H1 (cell line): ENCODE results near the gene CCDC13. TPM values are rescaled to one million over a fixed set of nuclear protein-coding genes. Genes with fewer than 3 reads are reported as not detected.

ENCODE experiments used
- CTCF ChIA-PET: fragments of 300-600 bp; sonication (Branson Sonifier 250); formaldehyde crosslinking; loops from one replicate; lab custom pipeline; 2021; ENCODE audit not compliant: partially characterized antibody; lab: Charles Lee
- POLR2A ChIA-PET: fragments of 300-600 bp; sonication (Branson Sonifier 250); formaldehyde crosslinking; loops from one replicate; lab custom pipeline; 2021; ENCODE audit warnings: inconsistent platforms; ENCODE audit not compliant: partially characterized antibody; lab: Charles Lee
- DNase-seq, 2 experiments: peaks; one replicate each; pipeline versions ENCODE4 v3.0.0 to v3.0.0-alpha.2; 2010 to 2022; ENCODE audit warnings: low spot score in 2 of 2, low read depth in 1 of 2, mixed read lengths in 1 of 2
- FAIRE-seq: peaks from 2 replicates; lab custom pipeline; 2011; peaks lifted over from hg19 to GRCh38; lab: Jason Lieb, UNC
- H2AFZ ChIP-seq: 2 replicates; pipeline ENCODE4 v1.8.1; 2012; ENCODE audit warnings: low read length, inconsistent platforms
- H2AK5ac ChIP-seq: 2 replicates; pipeline ENCODE4 v1.6.1; 2013; ENCODE audit warnings: low read depth, low read length
- H2BK120ac ChIP-seq: replicated peaks from 2 replicates; pipeline ENCODE3; 2013; ENCODE audit warnings: low read depth, low read length, inconsistent platforms
- H2BK12ac ChIP-seq: 2 replicates; pipeline ENCODE4 v1.6.1; 2013; ENCODE audit warnings: low read depth, low read length
- H2BK15ac ChIP-seq: 2 replicates; pipeline ENCODE4 v1.6.1; 2013; ENCODE audit warnings: low read length
- H2BK20ac ChIP-seq: 2 replicates; pipeline ENCODE4 v1.6.1; 2013; ENCODE audit warnings: low read length
- H2BK5ac ChIP-seq: 2 replicates; pipeline ENCODE4 v1.6.1; 2013; ENCODE audit warnings: low read depth, low read length
- H3K14ac ChIP-seq: 2 replicates; pipeline ENCODE4 v1.6.1; 2013; ENCODE audit warnings: inconsistent platforms; ENCODE audit not compliant: insufficient read length
- H3K18ac ChIP-seq: 2 replicates; pipeline ENCODE4 v1.6.1; 2013; ENCODE audit warnings: low read length; ENCODE audit errors: extremely low read depth
- H3K23ac ChIP-seq: 2 replicates; pipeline ENCODE4 v1.6.1; 2013; ENCODE audit warnings: inconsistent platforms; ENCODE audit not compliant: insufficient read length
- H3K23me2 ChIP-seq: 2 replicates; pipeline ENCODE4 v1.6.1; 2013; ENCODE audit warnings: low read depth, low read length
- H3K27ac ChIP-seq: 2 replicates; pipeline ENCODE4 v1.6.1; 2011; ENCODE audit warnings: low read depth, low read length, inconsistent platforms
- H3K27me3 ChIP-seq, 4 experiments: replicated peaks in 1 of 4; 1 replicate in 1 of 4; 2 replicates in 3 of 4; pipeline versions ENCODE4 v1.6.1 to v1.8.1; 2011 to 2013; ENCODE audit warnings: low read length in 3 of 4, mild to moderate bottlenecking in 3 of 4, inconsistent platforms in 2 of 4, mixed read lengths in 2 of 4, moderate library complexity in 1 of 4; ENCODE audit not compliant: control insufficient read depth in 3 of 4, insufficient read depth in 3 of 4; ENCODE audit errors: extremely low read depth in 1 of 4
- H3K36me3 ChIP-seq, 4 experiments: 2 replicates each; pipeline versions ENCODE4 v1.6.1 to v1.8.1; 2011 to 2013; ENCODE audit warnings: mild to moderate bottlenecking in 4 of 4, low read length in 3 of 4, moderate library complexity in 2 of 4, control low read depth in 1 of 4, inconsistent platforms in 1 of 4; ENCODE audit not compliant: insufficient read depth in 4 of 4, control insufficient read depth in 2 of 4
- H3K4ac ChIP-seq: replicated peaks from 2 replicates; pipeline ENCODE3; 2013; ENCODE audit warnings: low read length, low read depth, mixed read lengths, inconsistent platforms; ENCODE audit not compliant: insufficient read length
- H3K4me1 ChIP-seq, 4 experiments: replicated peaks in 1 of 4; 1 replicate in 1 of 4; 2 replicates in 3 of 4; pipeline versions ENCODE4 v1.6.1 to v1.8.1; 2011 to 2013; ENCODE audit warnings: low read length in 3 of 4, inconsistent platforms in 2 of 4, mixed read lengths in 1 of 4; ENCODE audit not compliant: insufficient read depth in 4 of 4, control insufficient read depth in 3 of 4
- H3K4me2 ChIP-seq, 2 experiments: 2 replicates each; pipeline versions ENCODE4 v1.6.1 to v1.8.1; 2011 to 2013; ENCODE audit warnings: low read depth in 2 of 2, low read length in 2 of 2, control low read depth in 1 of 2, inconsistent platforms in 1 of 2, mild to moderate bottlenecking in 1 of 2; ENCODE audit not compliant: insufficient read depth in 1 of 2
- H3K4me3 ChIP-seq, 4 experiments: fragments of 200-600, 300-600 bp in 1 of 4; sonication (generic), shearing (Covaris generic), sonication (Bioruptor Twin) in 1 of 4; 2 replicates each; pipeline versions ENCODE4 v1.5.1 to v1.8.1; 2011 to 2016; ENCODE audit warnings: low read length in 4 of 4, low read depth in 3 of 4, control low read depth in 2 of 4, inconsistent platforms in 2 of 4, mild to moderate bottlenecking in 2 of 4, mixed read lengths in 1 of 4, moderate library complexity in 1 of 4; ENCODE audit not compliant: insufficient read depth in 2 of 4; ENCODE audit errors: extremely low read depth in 1 of 4
- H3K56ac ChIP-seq: replicated peaks from 2 replicates; pipeline ENCODE3; 2013; ENCODE audit warnings: low read depth, mild to moderate bottlenecking, mixed read lengths, low read length, inconsistent platforms; ENCODE audit not compliant: insufficient read length
- H3K79me1 ChIP-seq: 2 replicates; pipeline ENCODE4 v1.6.1; 2013; ENCODE audit warnings: low read depth, low read length, control low read depth
- H3K79me2 ChIP-seq, 2 experiments: 2 replicates each; pipeline versions ENCODE4 v1.6.1 to v1.8.1; 2012 to 2013; ENCODE audit warnings: low read length in 2 of 2, mild to moderate bottlenecking in 2 of 2, inconsistent platforms in 1 of 2; ENCODE audit not compliant: insufficient read depth in 2 of 2, control insufficient read depth in 1 of 2
- H3K9ac ChIP-seq, 4 experiments: replicated peaks in 1 of 4; 1 replicate in 1 of 4; 2 replicates in 3 of 4; pipeline versions ENCODE4 v1.6.1 to v1.8.1; 2011 to 2013; ENCODE audit warnings: low read depth in 3 of 4, low read length in 3 of 4, control low read depth in 2 of 4, mild to moderate bottlenecking in 2 of 4, moderate library complexity in 2 of 4, inconsistent platforms in 1 of 4; ENCODE audit errors: extremely low read depth in 1 of 4
- H3K9me3 ChIP-seq, 2 experiments: 2 replicates each; pipeline versions ENCODE4 v1.6.1 to v1.8.1; 2012 to 2013; ENCODE audit warnings: mild to moderate bottlenecking in 2 of 2, moderate library complexity in 2 of 2, control low read depth in 1 of 2, inconsistent platforms in 1 of 2, low read depth in 1 of 2, low read length in 1 of 2, mixed read lengths in 1 of 2; ENCODE audit not compliant: insufficient read depth in 2 of 2
- H4K20me1 ChIP-seq, 2 experiments: replicated peaks in 1 of 2; 2 replicates each; pipeline versions ENCODE3 to v1.8.1; 2011 to 2013; ENCODE audit warnings: inconsistent platforms in 2 of 2, low read length in 2 of 2, mild to moderate bottlenecking in 1 of 2; ENCODE audit not compliant: insufficient read depth in 2 of 2, control insufficient read depth in 1 of 2
- H4K5ac ChIP-seq: 2 replicates; pipeline ENCODE4 v1.6.1; 2013; ENCODE audit warnings: low read length, low read depth, mixed read lengths, inconsistent platforms; ENCODE audit not compliant: insufficient read length
- H4K8ac ChIP-seq: 2 replicates; pipeline ENCODE4 v1.8.0; 2013; ENCODE audit warnings: mild to moderate bottlenecking, moderate library complexity, low read length, inconsistent platforms; ENCODE audit not compliant: insufficient read depth; ENCODE audit errors: extremely low read depth
- H4K91ac ChIP-seq: replicated peaks from 2 replicates; pipeline ENCODE3; 2013; ENCODE audit warnings: low read length, mixed read lengths, inconsistent platforms; ENCODE audit not compliant: insufficient read length
- NRF1 ChIP-seq: IDR thresholded peaks from 2 replicates; pipeline ENCODE4 v1.6.1; 2011; ENCODE audit warnings: mild to moderate bottlenecking, low read depth, low read length, improper control_type of control experiment
- SIRT6 ChIP-seq: IDR thresholded peaks from one replicate; pipeline ENCODE4 v1.7.1; 2012; ENCODE audit warnings: low read length, inconsistent platforms
- SP2 ChIP-seq: IDR thresholded peaks from 2 replicates; pipeline ENCODE4 v1.6.1; 2012; ENCODE audit warnings: mild to moderate bottlenecking, low read length, inconsistent platforms
- SP4 ChIP-seq: IDR thresholded peaks from 2 replicates; pipeline ENCODE4 v1.6.1; 2012; ENCODE audit warnings: low read length, inconsistent platforms
- WGBS, 2 experiments: shearing (Covaris generic) in 1 of 2; methylation state at CpG; one replicate each; pipeline versions ENCODE4 v1.1.6 to v1.1.7; 2013 to 2015; ENCODE audit warnings: low lambda C conversion rate in 2 of 2, mixed read lengths in 2 of 2, inconsistent platforms in 1 of 2, low coverage in 1 of 2, missing lambda C conversion rate in 1 of 2; ENCODE audit not compliant: insufficient replicate concordance in 2 of 2, insufficient coverage in 1 of 2, insufficient read length in 1 of 2; ENCODE audit errors: extremely low coverage in 1 of 2, missing lambda C conversion rate in 1 of 2; 5-methylcytosine and 5-hydroxymethylcytosine counted together
- polyA plus RNA-seq, 7 experiments: library from polyadenylated mRNA; depleted of rRNA in 3 of 7; stranded (reverse) in 5 of 7; unstranded in 2 of 7; fragments of >200 nt in 5 of 7; fragments of 200-250 nt in 2 of 7; gene quantifications; 1 replicate in 5 of 7; 2 replicates in 1 of 7; 4 replicates in 1 of 7; pipeline versions ENCODE4 v1.2.1 to v1.2.3, GENCODE V29; 2011 to 2013; ENCODE audit warnings: missing spikeins in 2 of 7, mixed read lengths in 2 of 7
- total RNA-seq: library from RNA; stranded (reverse); fragmentation: NEBNext Ultra II Directional; extraction: Animal tissue kit (Norgen Biotek cat#: 25700); gene quantifications from 2 replicates; pipeline ENCODE4 v1.2.1, GENCODE V29; 2021

The CCDC13 gene
- total and polyA plus RNA-seq, 2 of the 8 experiments (the other 6 are each of a cell fraction or from before 2014, with no cell fraction given): 0.06 TPM; not detected in 1

GRCh38 chr3:42746455-42747450 lies 26.3 kb downstream of the CCDC13 start:
- 0 out of 2 replicates have a peak overlapping the region, but pooled peaks have one; percentile 3 for H2BK20ac ChIP-seq
- H2BK15ac ChIP-seq: no peak overlapping the region
- no peak overlapping the region for H3K4ac ChIP-seq
- peak overlapping the region; percentile 16; the same call in 1 of the 2 replicates for H2AK5ac ChIP-seq
- no peaks in the 10 kb centered on the region for H3K36me3 ChIP-seq
- POLR2A ChIA-PET: interaction anchor here (0.6 to 2.4 kb wide), 6 partner anchors 14 to 164 kb away, joined by 3 to 9 read pairs (median 3); no protein-coding TSS in a partner anchor
- FAIRE-seq: no peak
- H3K9ac ChIP-seq: no peak overlapping the region
- TF ChIP-seq NRF1: no peak
- no peak for TF ChIP-seq SP4
- TF ChIP-seq SIRT6: no peak
- TF ChIP-seq SP2: no peak
- DNase-seq: peak in 1 of 2 experiments; percentile 45
- H3K79me2 ChIP-seq: no peaks in the 10 kb centered on the region
- no peak overlapping the region for H3K23ac ChIP-seq
- H3K4me1 ChIP-seq: peaks cover 0 to 11% (median 4%) of the 10 kb centered on the region in 4 experiments; a peak in 5 of 7 replicates
- no peak overlapping the region for H2BK12ac ChIP-seq
- no peak overlapping the region for H4K91ac ChIP-seq
- H3K4me3 ChIP-seq: no peak overlapping the region
- H3K79me1 ChIP-seq: no peaks in the 10 kb centered on the region
- H3K14ac ChIP-seq: no peak overlapping the region
- no peak overlapping the region for H4K8ac ChIP-seq
- H4K20me1 ChIP-seq: peaks cover 0 to 2% of the 10 kb centered on the region in 2 experiments
- H3K27me3 ChIP-seq: no peaks in the 10 kb centered on the region; a peak in 2 of 7 replicates
- CTCF ChIA-PET: interaction anchor here (0.7 to 5.9 kb wide), 24 partner anchors 10 to 1298 kb away, joined by 3 to 54 read pairs (median 6); partner anchors contain the start of gene HHATL
- H3K4me2 ChIP-seq: no peak overlapping the region
- H3K18ac ChIP-seq: no peak overlapping the region
- H4K5ac ChIP-seq: no peak overlapping the region
- no peak overlapping the region for H2BK120ac ChIP-seq
- 91% methylated on average over 11 of the region's 11 CpGs; no CpG with 5 or more reads in 1 of the 2 experiments for WGBS, 2 experiments
- H2BK5ac ChIP-seq: no peak overlapping the region
- H3K56ac ChIP-seq: no peak overlapping the region
- H2AFZ ChIP-seq: no peak overlapping the region
- no peak overlapping the region for H3K27ac ChIP-seq
- H3K23me2 ChIP-seq: no peaks in the 10 kb centered on the region
- H3K9me3 ChIP-seq: no peaks in the 10 kb centered on the region
